Fibroblast of pulmonary artery (primary cell): ENCODE results near the gene SPHK1.

Source experiments
- DNase-seq: peaks from one replicate; pipeline ENCODE4 v3.0.0-alpha.2; 2010; ENCODE audit warnings: low read depth
- H3K4me3 ChIP-seq: replicated peaks from 2 replicates; pipeline ENCODE4 v1.5.1; 2011; ENCODE audit warnings: low read depth, mild to moderate bottlenecking, control low read depth, low read length, moderate library complexity
- CTCF ChIP-seq: IDR thresholded peaks from 2 replicates; pipeline ENCODE4 v1.5.1; 2011; ENCODE audit warnings: mild to moderate bottlenecking, control low read depth, low read length, inconsistent platforms; ENCODE audit errors: missing control alignments

Gene SPHK1

DNA sequence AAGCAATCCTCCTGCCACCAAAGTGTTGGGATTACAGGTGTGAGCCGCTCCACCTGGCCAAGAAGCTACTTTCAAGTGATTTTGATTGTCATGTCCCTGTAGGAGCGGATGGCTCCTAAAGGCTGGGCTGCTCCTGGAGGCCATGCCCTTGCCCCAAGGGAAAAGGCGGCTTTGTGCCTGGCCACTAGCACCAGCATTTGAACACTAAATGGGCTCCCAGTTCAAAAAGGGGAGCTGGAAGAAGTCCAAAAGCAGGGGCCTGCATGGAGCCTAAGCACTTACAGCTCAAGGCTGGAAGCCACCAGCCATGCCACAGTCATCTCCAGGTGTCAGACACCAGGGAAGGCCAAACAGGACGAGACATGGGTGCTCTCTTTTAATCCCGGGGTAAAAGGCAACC lies 26.8 kb downstream of the SPHK1 start:
- H3K4me3 ChIP-seq: no peak overlapping the region
- TF ChIP-seq CTCF: no peak
- DNase-seq: no peak

DNA sequence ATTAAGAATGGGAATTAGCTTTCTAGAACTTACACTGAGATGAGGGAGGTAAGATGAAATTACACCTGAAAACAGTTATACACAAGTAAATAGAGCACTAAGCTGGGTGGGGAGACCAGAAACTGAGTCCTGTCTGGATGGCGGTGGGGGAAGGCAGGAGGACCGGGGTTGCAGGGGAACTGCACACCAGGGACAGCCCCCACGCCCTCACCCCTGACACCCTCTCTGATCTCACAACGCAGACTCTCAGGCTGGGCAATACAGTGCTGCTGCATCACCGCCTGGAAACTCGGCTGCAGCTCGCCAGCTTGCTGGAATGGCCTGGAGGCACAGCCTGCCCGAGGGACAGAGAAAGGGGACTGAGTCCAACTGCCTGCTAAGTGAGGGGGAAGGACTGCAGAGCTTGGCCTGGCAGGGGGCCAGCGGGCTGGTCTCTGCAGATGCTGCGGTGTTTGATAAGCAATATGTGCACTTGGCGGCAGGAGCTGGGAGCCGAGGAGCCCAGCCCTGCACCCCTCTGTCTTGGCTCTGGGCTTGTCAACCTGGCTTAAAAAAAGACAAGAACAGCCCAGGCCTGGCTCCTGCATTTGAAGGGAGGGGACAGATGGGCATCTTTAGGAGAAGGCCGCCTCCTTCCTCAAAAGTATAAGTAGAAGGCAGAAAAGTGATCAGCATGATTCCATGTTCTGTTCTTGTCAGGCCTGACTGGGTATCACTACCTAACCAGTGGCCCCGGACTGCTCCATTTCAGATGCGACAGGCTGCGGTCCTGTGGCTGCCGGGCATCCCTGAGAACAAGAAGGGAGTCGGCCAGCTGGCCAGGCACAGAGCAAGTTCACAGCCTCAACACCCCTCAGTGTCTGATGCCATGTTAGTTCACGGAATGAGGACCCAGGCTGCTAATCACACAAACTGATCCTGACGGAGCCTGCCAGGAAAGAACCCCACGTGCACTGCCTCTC lies 30.2 kb downstream of the SPHK1 start:
- peak; percentile 65 for DNase-seq

DNA sequence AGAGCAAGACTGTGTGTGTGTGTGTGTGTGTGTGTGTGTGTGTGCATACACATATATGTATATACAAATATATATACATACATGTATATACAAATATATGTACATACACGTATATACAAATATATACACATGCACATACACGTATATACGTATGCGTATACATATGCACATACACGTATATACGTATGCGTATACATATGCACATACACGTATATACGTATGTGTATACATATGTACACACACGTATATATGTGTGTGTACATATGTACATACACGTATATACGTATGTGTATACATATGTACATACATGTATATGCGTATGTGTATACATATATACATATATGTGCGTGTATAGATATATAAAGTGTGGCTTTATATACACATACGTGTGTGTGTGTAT lies 31.4 kb downstream of the SPHK1 start:
- no peak for TF ChIP-seq CTCF
- DNase-seq: no peak
- no peak overlapping the region for H3K4me3 ChIP-seq

More for the DNA sequence above, 30.2 kb downstream of the SPHK1 start:
- H3K4me3 ChIP-seq: no peak overlapping the region
- TF ChIP-seq CTCF: no peak

GRCh38 chr17:76416457-76416856 lies 32.0 kb downstream of the SPHK1 start:
- no peak for DNase-seq
- H3K4me3 ChIP-seq: no peak overlapping the region
- TF ChIP-seq CTCF: no peak

- no peak for DNase-seq
- TF ChIP-seq CTCF: no peak
- H3K4me3 ChIP-seq: no peak overlapping the region
Observed at GRCh38 chr17:76416899-76417298, 32.5 kb downstream of the SPHK1 start.

DNA sequence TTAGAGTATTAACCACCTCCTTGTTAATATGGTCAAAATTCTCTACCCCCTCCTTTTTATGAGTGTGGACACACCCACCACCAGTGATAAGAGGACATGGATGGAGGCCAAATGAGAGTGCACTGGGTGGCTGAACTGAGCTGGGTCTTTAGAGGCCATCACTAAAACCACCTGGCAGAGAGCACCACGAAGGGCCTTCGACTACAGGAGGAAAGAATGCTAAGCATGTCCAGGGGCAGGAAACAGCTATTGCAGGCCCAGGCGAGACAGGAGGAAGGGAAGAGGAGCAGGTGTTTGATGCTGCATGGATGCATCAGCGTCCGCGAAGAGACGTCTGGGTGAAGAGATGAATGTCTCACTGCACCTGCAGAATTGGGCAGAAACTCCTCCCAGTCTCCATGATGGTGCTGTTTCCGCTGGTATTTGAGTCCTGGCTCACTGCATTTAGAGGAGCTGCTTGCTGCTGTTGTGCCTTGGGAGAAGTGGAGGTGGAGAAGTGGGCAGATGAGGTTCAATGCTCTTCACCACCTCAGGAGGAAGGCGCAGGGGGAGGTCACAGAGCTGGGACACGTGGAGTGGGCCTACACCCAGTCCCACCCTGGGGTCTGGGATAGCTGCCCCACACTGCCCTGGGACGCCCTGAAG lies 33.2 kb downstream of the SPHK1 start:
- no peak for TF ChIP-seq CTCF
- no peak overlapping the region for H3K4me3 ChIP-seq
- DNase-seq: no peak
